K562 (cell line): Measurements from ENCODE around the gene ANK3. TPM values are rescaled to one million over a fixed set of nuclear protein-coding genes. Genes with fewer than 3 reads are reported as not detected.

Experiments
- ATF1 ChIP-seq, 2 experiments: fragments of 450-650 bp in 1 of 2; IDR thresholded peaks; 2 replicates each; pipeline ENCODE4 v1.6.1; 2016; ENCODE audit warnings: missing compliant biosample characterization in 1 of 2, missing genetic modification characterization in 1 of 2
- C11orf30 ChIP-seq: fragments of 450-650 bp; IDR thresholded peaks from 2 replicates; pipeline ENCODE4 v1.6.1; 2016; ENCODE audit warnings: low read depth, mild to moderate bottlenecking
- CEBPG ChIP-seq, 3 experiments: fragments of 200-800 bp in 1 of 3; sonication (Bioruptor generic) in 1 of 3; sonication (generic) in 1 of 3; formaldehyde crosslinking in 1 of 3; IDR thresholded peaks in 2 of 3; conservative IDR thresholded peaks in 1 of 3; 2 replicates each; pipeline versions ENCODE4 v1.6.1 to v1.8.0; 2016 to 2022; ENCODE audit warnings: missing compliant biosample characterization in 2 of 3, missing genetic modification characterization in 2 of 3, mild to moderate bottlenecking in 1 of 3, missing genetic modification reagents in 1 of 3
- FOXJ2 ChIP-seq: fragments of 200-800 bp; sonication (Bioruptor generic); IDR thresholded peaks from 2 replicates; pipeline ENCODE4 v1.6.1; 2016; ENCODE audit warnings: missing genetic modification characterization, missing compliant biosample characterization
- GATAD2B ChIP-seq: fragments of 450-650 bp; IDR thresholded peaks from 2 replicates; pipeline ENCODE4 v1.6.1; 2017; ENCODE audit warnings: mild to moderate bottlenecking, borderline replicate concordance
- HDAC2 ChIP-seq: fragments of 450-650 bp; IDR thresholded peaks from 2 replicates; pipeline ENCODE4 v1.6.1; 2016; ENCODE audit warnings: mild to moderate bottlenecking
- MYNN ChIP-seq, 2 experiments: sonication (generic); formaldehyde crosslinking in 1 of 2; IDR thresholded peaks; 2 replicates each; pipeline versions ENCODE4 v1.5.0 to v1.6.1; 2016 to 2020; ENCODE audit warnings: antibody characterized with exemption in 1 of 2, missing genetic modification reagents in 1 of 2
- NBN ChIP-seq: fragments of 450-650 bp; IDR thresholded peaks from 2 replicates; pipeline ENCODE4 v1.6.1; 2016; ENCODE audit warnings: low read depth, mild to moderate bottlenecking
- NFE2L1 ChIP-seq: fragments of 450-650 bp; IDR thresholded peaks from 2 replicates; pipeline ENCODE4 v1.6.1; 2016; ENCODE audit warnings: missing genetic modification characterization, low read depth, mild to moderate bottlenecking, missing compliant biosample characterization, moderate library complexity, borderline replicate concordance
- POU5F1 ChIP-seq: fragments of 150-350 bp; IDR thresholded peaks from 2 replicates; pipeline ENCODE4 v1.6.1; 2014; ENCODE audit warnings: borderline replicate concordance, low read length, low read depth, mild to moderate bottlenecking; ENCODE audit not compliant: partially characterized antibody
- RAD51 ChIP-seq: fragments of 450-650 bp; IDR thresholded peaks from 2 replicates; pipeline ENCODE4 v1.7.1; 2016; ENCODE audit warnings: low read depth, mild to moderate bottlenecking, borderline replicate concordance
- RFX5 ChIP-seq: IDR thresholded peaks from 2 replicates; pipeline ENCODE4 v1.6.1; 2011; ENCODE audit warnings: low read depth, mild to moderate bottlenecking, improper control_type of control experiment, low read length
- SAFB ChIP-seq: fragments of 200-400 bp; formaldehyde crosslinking; IDR thresholded peaks from 2 replicates; pipeline ENCODE4 v1.6.1; 2017; ENCODE audit warnings: low read depth, low read length, borderline replicate concordance
- SAFB2 ChIP-seq: fragments of 200-400 bp; formaldehyde crosslinking; IDR thresholded peaks from 2 replicates; pipeline ENCODE4 v1.6.1; 2018; ENCODE audit warnings: borderline replicate concordance, low read length, low read depth, moderate library complexity; ENCODE audit not compliant: severe bottlenecking
- SRSF9 ChIP-seq: fragments of 200-400 bp; formaldehyde crosslinking; IDR thresholded peaks from 2 replicates; pipeline ENCODE4 v1.6.1; 2017; ENCODE audit warnings: low read depth, low read length, borderline replicate concordance
- SUPT5H ChIP-seq: fragments of 450-650 bp; IDR thresholded peaks from 2 replicates; pipeline ENCODE4 v1.6.1; 2016
- TBP ChIP-seq: optimal IDR thresholded peaks from 2 replicates; pipeline ENCODE3; 2011; ENCODE audit warnings: low read depth, low read length, improper control_type of control experiment
- ZNF143 ChIP-seq: sonication (generic); formaldehyde crosslinking; IDR thresholded peaks from 2 replicates; pipeline ENCODE4 v1.9.0; 2022; ENCODE audit warnings: mild to moderate bottlenecking, missing genetic modification reagents
- ZNF3 ChIP-seq: fragments of 250-450 bp; sonication (Bioruptor Pico); IDR thresholded peaks from 2 replicates; pipeline ENCODE4 v1.5.0; 2021; ENCODE audit warnings: mild to moderate bottlenecking, moderate library complexity
- ZNF586 ChIP-seq: fragments of 450-650 bp; formaldehyde crosslinking; conservative IDR thresholded peaks from 2 replicates; pipeline ENCODE4 v1.4.0; 2020; ENCODE audit warnings: mild to moderate bottlenecking, moderate library complexity
- polyA plus RNA-seq, 8 experiments: library from polyadenylated mRNA; depleted of rRNA in 4 of 8; stranded (reverse) in 5 of 8; unstranded in 3 of 8; fragments of >200 nt; fragmentation: Nextera tagmentation in 2 of 8; fragmentation: Illumina TruSeq in 1 of 8; extraction: Ambion mirVana in 2 of 8; extraction: Trizol in 1 of 8; gene quantifications; 2 replicates each; pipeline versions ENCODE4 v1.2.1 to v1.2.3, GENCODE V29; 2011 to 2014; ENCODE audit warnings: inconsistent platforms in 1 of 8, missing spikeins in 1 of 8
- total RNA-seq, 7 experiments: library from RNA; depleted of rRNA in 6 of 7; stranded (reverse); fragments of >200 nt in 6 of 7; fragmentation: Illumina TruSeq in 2 of 7; extraction: Trizol in 2 of 7; gene quantifications; 2 replicates each; pipeline versions ENCODE4 v1.2.1 to v1.2.3, GENCODE V29; 2011 to 2021; ENCODE audit warnings: low replicate concordance in 1 of 7
- TF ChIP-seq, protein P1 (sequence below): sonication (generic); IDR thresholded peaks from 2 replicates; pipeline ENCODE4 v1.6.1; 2016
- TF ChIP-seq, protein P2 (sequence below): fragments of 450-650 bp; IDR thresholded peaks from 2 replicates; pipeline ENCODE4 v1.6.1; 2016; ENCODE audit warnings: missing biosample characterization, missing genetic modification characterization
- TF ChIP-seq, protein P3 (sequence below): fragments of 200-800 bp; sonication (Bioruptor generic); IDR thresholded peaks from 2 replicates; pipeline ENCODE4 v1.6.1; 2017; ENCODE audit warnings: missing genetic modification characterization, missing compliant biosample characterization

Gene ANK3
- total and polyA plus RNA-seq, 9 of the 15 experiments (the other 6 are each of a cell fraction or from before 2014, with no cell fraction given) = 10.0 to 32.3 (median 17.9) TPM

DNA sequence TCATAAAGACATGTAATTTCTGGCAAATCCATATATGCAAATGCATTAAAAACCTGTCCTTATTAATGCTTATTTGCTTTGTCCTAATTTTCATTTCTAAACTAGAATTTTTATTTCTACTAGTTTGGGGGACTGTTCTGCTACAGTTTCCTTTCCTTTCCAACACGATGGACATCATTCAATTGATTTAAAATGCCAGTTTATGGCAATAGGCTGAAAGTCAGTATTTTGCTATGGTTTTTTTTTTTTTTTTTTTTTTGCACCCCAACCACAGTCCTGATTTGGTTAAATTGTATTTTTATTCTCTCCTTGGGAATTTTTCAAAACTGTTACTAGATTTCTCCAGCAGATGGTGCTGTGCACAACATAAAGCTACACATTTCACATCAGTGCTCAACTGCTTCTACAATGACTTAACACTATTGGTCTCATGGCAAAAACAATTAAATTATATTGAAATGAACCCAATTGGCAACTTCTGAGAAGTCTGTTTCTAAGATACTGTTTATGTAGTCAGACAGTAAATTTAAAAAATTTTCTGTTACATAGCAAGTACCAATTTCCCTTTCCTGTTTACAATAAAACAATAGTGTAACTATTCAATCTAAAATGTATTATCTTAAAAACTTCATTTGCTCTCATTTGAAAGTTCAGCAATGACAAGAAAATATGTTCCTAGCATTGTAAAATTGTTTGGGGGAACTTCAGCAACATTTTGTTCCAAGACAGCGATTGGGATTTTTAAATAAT lies 289.5 kb downstream of the ANK3 start (continued):
- TF ChIP-seq CEBPG (CRISPR knock-in tag; IDR thresholded peaks at IDR 0.05) (no peak), CEBPG (tag; conservative IDR thresholded peaks at IDR 0.05 in 1 of 2, IDR thresholded peaks at IDR 0.05 in 1 of 2) (no peak), HDAC2 (no peak), POU5F1 (no peak), ATF1 (CRISPR knock-in tag; IDR thresholded peaks at IDR 0.05) (no peak), ATF1 (tag; IDR thresholded peaks at IDR 0.05) (no peak), ZNF143 (CRISPR knock-in tag) (no peak), ZNF586 (CRISPR knock-in tag) (no peak), NFE2L1 (tag) (peak; percentile 50; the same call in 1 of the 2 replicates), SAFB2 (no peak), FOXJ2 (tag) (no peak), TBP (no peak), NBN (no peak), ZNF3 (CRISPR knock-in tag) (no peak), GATAD2B (0 out of 2 replicates have a peak, but pooled peaks have one; percentile 48), SRSF9 (no peak), SUPT5H (no peak), RAD51 (no peak), MYNN (IDR thresholded peaks at IDR 0.05) (no peak), MYNN (CRISPR knock-in tag; IDR thresholded peaks at IDR 0.05) (no peak), RFX5 (no peak), SAFB (no peak), C11orf30 (peak; percentile 78)
- TF ChIP-seq, protein P1, sequence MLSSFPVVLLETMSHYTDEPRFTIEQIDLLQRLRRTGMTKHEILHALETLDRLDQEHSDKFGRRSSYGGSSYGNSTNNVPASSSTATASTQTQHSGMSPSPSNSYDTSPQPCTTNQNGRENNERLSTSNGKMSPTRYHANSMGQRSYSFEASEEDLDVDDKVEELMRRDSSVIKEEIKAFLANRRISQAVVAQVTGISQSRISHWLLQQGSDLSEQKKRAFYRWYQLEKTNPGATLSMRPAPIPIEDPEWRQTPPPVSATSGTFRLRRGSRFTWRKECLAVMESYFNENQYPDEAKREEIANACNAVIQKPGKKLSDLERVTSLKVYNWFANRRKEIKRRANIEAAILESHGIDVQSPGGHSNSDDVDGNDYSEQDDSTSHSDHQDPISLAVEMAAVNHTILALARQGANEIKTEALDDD = no peak
- TF ChIP-seq, protein P2, sequence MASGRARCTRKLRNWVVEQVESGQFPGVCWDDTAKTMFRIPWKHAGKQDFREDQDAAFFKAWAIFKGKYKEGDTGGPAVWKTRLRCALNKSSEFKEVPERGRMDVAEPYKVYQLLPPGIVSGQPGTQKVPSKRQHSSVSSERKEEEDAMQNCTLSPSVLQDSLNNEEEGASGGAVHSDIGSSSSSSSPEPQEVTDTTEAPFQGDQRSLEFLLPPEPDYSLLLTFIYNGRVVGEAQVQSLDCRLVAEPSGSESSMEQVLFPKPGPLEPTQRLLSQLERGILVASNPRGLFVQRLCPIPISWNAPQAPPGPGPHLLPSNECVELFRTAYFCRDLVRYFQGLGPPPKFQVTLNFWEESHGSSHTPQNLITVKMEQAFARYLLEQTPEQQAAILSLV (tag) = no peak
- TF ChIP-seq, protein P3, sequence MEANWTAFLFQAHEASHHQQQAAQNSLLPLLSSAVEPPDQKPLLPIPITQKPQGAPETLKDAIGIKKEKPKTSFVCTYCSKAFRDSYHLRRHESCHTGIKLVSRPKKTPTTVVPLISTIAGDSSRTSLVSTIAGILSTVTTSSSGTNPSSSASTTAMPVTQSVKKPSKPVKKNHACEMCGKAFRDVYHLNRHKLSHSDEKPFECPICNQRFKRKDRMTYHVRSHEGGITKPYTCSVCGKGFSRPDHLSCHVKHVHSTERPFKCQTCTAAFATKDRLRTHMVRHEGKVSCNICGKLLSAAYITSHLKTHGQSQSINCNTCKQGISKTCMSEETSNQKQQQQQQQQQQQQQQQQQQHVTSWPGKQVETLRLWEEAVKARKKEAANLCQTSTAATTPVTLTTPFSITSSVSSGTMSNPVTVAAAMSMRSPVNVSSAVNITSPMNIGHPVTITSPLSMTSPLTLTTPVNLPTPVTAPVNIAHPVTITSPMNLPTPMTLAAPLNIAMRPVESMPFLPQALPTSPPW = no peak
